WTC11 (cell line): ENCODE results near the gene ANKRD50. TPM values are rescaled to one million over a fixed set of nuclear protein-coding genes. Genes with fewer than 3 reads are reported as not detected.

Experiments used
- ATAC-seq: fragments of 200-7000 bp; cut with Tn5 transposase; 2 replicates; pipeline ENCODE4 v1.10.0; 2021; ENCODE audit warnings: mild to moderate bottlenecking, moderate library complexity
- CTCF ChIA-PET: fragments of 300-600 bp; sonication (Branson Sonifier 250); formaldehyde crosslinking; loops from one replicate; lab custom pipeline; 2021; ENCODE audit warnings: antibody characterized with exemption; lab: Charles Lee
- POLR2A ChIA-PET: fragments of 350-600 bp; sonication (Branson Sonifier 250); formaldehyde crosslinking; loops from one replicate; lab custom pipeline; 2021; ENCODE audit warnings: antibody characterized with exemption; lab: Charles Lee
- DNase-seq: peaks from one replicate; pipeline ENCODE4 v3.0.0; 2021; ENCODE audit warnings: low spot score
- H3K27ac Mint-ChIP-seq: 2 replicates; pipeline ENCODE4 v1.8.0; 2021; ENCODE audit warnings: mixed read lengths
- H3K27me3 Mint-ChIP-seq: 2 replicates; pipeline ENCODE4 v1.8.0; 2021; ENCODE audit warnings: low read depth, mild to moderate bottlenecking, moderate library complexity, mixed read lengths
- H3K36me3 Mint-ChIP-seq: 2 replicates; pipeline ENCODE4 v1.8.0; 2021; ENCODE audit warnings: mixed read lengths
- H3K4me1 Mint-ChIP-seq: 2 replicates; pipeline ENCODE4 v1.8.0; 2022; ENCODE audit warnings: mixed read lengths
- H3K4me3 Mint-ChIP-seq: 2 replicates; pipeline ENCODE4 v1.8.0; 2021; ENCODE audit warnings: mild to moderate bottlenecking, moderate library complexity, mixed read lengths
- H3K9me3 Mint-ChIP-seq: 2 replicates; pipeline ENCODE4 v1.8.0; 2021; ENCODE audit warnings: mixed read lengths
- AFF4 ChIP-seq: sonication (generic); formaldehyde crosslinking; IDR thresholded peaks from 2 replicates; pipeline ENCODE4 v1.8.1; 2023; ENCODE audit warnings: mild to moderate bottlenecking, missing genetic modification reagents, borderline replicate concordance
- CDX4 ChIP-seq: fragments of 250-450 bp; sonication (Bioruptor Pico); IDR thresholded peaks from 2 replicates; pipeline ENCODE4 v1.9.0; 2021; ENCODE audit warnings: moderate library complexity, mild to moderate bottlenecking, inconsistent platforms, borderline replicate concordance
- CREM ChIP-seq: sonication (generic); formaldehyde crosslinking; IDR thresholded peaks from 2 replicates; pipeline ENCODE4 v1.8.1; 2022; ENCODE audit warnings: mild to moderate bottlenecking, missing genetic modification reagents, moderate library complexity
- EMX1 ChIP-seq: fragments of 250-450 bp; sonication (Bioruptor Pico); IDR thresholded peaks from 2 replicates; pipeline ENCODE4 v1.8.0; 2021; ENCODE audit warnings: mild to moderate bottlenecking
- FOXJ3 ChIP-seq: sonication (generic); formaldehyde crosslinking; IDR thresholded peaks from 2 replicates; pipeline ENCODE4 v1.9.0; 2021; ENCODE audit warnings: missing genetic modification reagents, mild to moderate bottlenecking, borderline replicate concordance
- GRHL2 ChIP-seq: fragments of 250-450 bp; sonication (Bioruptor Pico); IDR thresholded peaks from 2 replicates; pipeline ENCODE4 v1.8.0; 2022; ENCODE audit warnings: mild to moderate bottlenecking, moderate library complexity; ENCODE audit not compliant: insufficient replicate concordance, severe bottlenecking
- HMGA2 ChIP-seq: fragments of 250-450 bp; sonication (Bioruptor Pico); IDR thresholded peaks from 2 replicates; pipeline ENCODE4 v1.4.0; 2021; ENCODE audit warnings: mild to moderate bottlenecking, moderate library complexity
- IRF1 ChIP-seq: sonication (generic); formaldehyde crosslinking; IDR thresholded peaks from 2 replicates; pipeline ENCODE4 v1.8.0; 2023; ENCODE audit warnings: missing genetic modification reagents
- JAZF1 ChIP-seq: fragments of 250-450 bp; sonication (Bioruptor Pico); IDR thresholded peaks from 2 replicates; pipeline ENCODE4 v1.9.0; 2021; ENCODE audit warnings: moderate library complexity, mild to moderate bottlenecking, inconsistent platforms
- MAX ChIP-seq: sonication (generic); formaldehyde crosslinking; IDR thresholded peaks from 2 replicates; pipeline ENCODE4 v1.8.0; 2022; ENCODE audit warnings: mild to moderate bottlenecking, missing genetic modification reagents
- PRDM15 ChIP-seq: sonication (generic); formaldehyde crosslinking; IDR thresholded peaks from 2 replicates; pipeline ENCODE4 v1.8.0; 2022; ENCODE audit warnings: missing genetic modification reagents
- SMAD4 ChIP-seq: sonication (generic); formaldehyde crosslinking; IDR thresholded peaks from 2 replicates; pipeline ENCODE4 v1.8.0; 2022; ENCODE audit warnings: mild to moderate bottlenecking, missing genetic modification reagents
- TCF7 ChIP-seq: sonication (generic); formaldehyde crosslinking; IDR thresholded peaks from 2 replicates; pipeline ENCODE4 v1.8.0; 2022; ENCODE audit warnings: mild to moderate bottlenecking, low read depth, missing genetic modification reagents, moderate library complexity
- TEAD1 ChIP-seq: sonication (generic); formaldehyde crosslinking; IDR thresholded peaks from 2 replicates; pipeline ENCODE4 v1.8.0; 2022; ENCODE audit warnings: mild to moderate bottlenecking, missing genetic modification reagents
- TEAD4 ChIP-seq: sonication (generic); formaldehyde crosslinking; IDR thresholded peaks from 2 replicates; pipeline ENCODE4 v1.8.0; 2022; ENCODE audit warnings: mild to moderate bottlenecking, missing genetic modification reagents
- USF1 ChIP-seq: sonication (generic); formaldehyde crosslinking; IDR thresholded peaks from 2 replicates; pipeline ENCODE4 v1.8.0; 2022; ENCODE audit warnings: mild to moderate bottlenecking, missing genetic modification reagents
- ZBTB21 ChIP-seq: sonication (generic); formaldehyde crosslinking; IDR thresholded peaks from 2 replicates; pipeline ENCODE4 v1.8.1; 2023; ENCODE audit warnings: mild to moderate bottlenecking, missing genetic modification reagents, borderline replicate concordance
- ZNF138 ChIP-seq: sonication (generic); formaldehyde crosslinking; conservative IDR thresholded peaks from 2 replicates; pipeline ENCODE4 v1.8.1; 2022; ENCODE audit warnings: mild to moderate bottlenecking, moderate library complexity, missing genetic modification reagents
- ZNF512 ChIP-seq: sonication (generic); formaldehyde crosslinking; IDR thresholded peaks from 2 replicates; pipeline ENCODE4 v1.8.1; 2022; ENCODE audit warnings: missing genetic modification reagents, borderline replicate concordance
- total RNA-seq: library from RNA; stranded (reverse); gene quantifications from 3 replicates; pipeline ENCODE4 v1.2.3, GENCODE V29; 2021

Gene ANKRD50
- total RNA-seq, 1 experiment from 2014 or later: 18.4 TPM

GRCh38 chr4:124650614-124651013 lies 61.9 kb downstream of the ANKRD50 start:
- H3K9me3 Mint-ChIP-seq: peaks cover 6% of the 10 kb centered on the region
- peak; percentile 30 for ATAC-seq
- CTCF ChIA-PET: no interaction called here
- POLR2A ChIA-PET: no interaction called here
- peak; percentile 20 for DNase-seq
- H3K36me3 Mint-ChIP-seq: peaks cover 6% of the 10 kb centered on the region
- TF ChIP-seq ZNF138 (CRISPR knock-in tag) (no peak), USF1 (no peak), SMAD4 (no peak), GRHL2 (CRISPR knock-in tag) (no peak), PRDM15 (CRISPR knock-in tag) (no peak), MAX (CRISPR knock-in tag) (no peak), IRF1 (no peak), CDX4 (CRISPR knock-in tag) (no peak), TCF7 (CRISPR knock-in tag) (no peak)
- TF ChIP-seq, all 79 proteins: peak for 0
- H3K27ac Mint-ChIP-seq: no peak overlapping the region
- H3K27me3 Mint-ChIP-seq: no peaks in the 10 kb centered on the region
- H3K4me1 Mint-ChIP-seq: peaks cover 4% of the 10 kb centered on the region
- no peak overlapping the region for H3K4me3 Mint-ChIP-seq

- Mint-ChIP-seq H3K27me3 (no peaks in the 10 kb centered on the region), H3K4me1 (peaks cover 19% of the 10 kb centered on the region), H3K9me3 (peaks cover 6% of the 10 kb centered on the region), H3K27ac (no peak overlapping the region), H3K4me3 (no peak overlapping the region), H3K36me3 (peaks cover 6% of the 10 kb centered on the region)
- no peak for ATAC-seq
- DNase-seq: no peak
- ChIA-PET CTCF (no interaction called here), POLR2A (no interaction called here)
- TF ChIP-seq ZNF512 (CRISPR knock-in tag) (no peak), JAZF1 (no peak), ZBTB21 (no peak), EMX1 (no peak), CREM (CRISPR knock-in tag) (no peak), TEAD1 (no peak), HMGA2 (CRISPR knock-in tag) (no peak), TEAD4 (no peak), PRDM15 (CRISPR knock-in tag) (no peak), AFF4 (no peak), FOXJ3 (CRISPR knock-in tag) (no peak)
Measured at GRCh38 chr4:124647599-124647998, 64.9 kb downstream of the ANKRD50 start.
